Colonic mucosa (tissue), 4 donors: ENCODE measurements around the gene CES3. TPM values are rescaled to one million over a fixed set of nuclear protein-coding genes. Genes with fewer than 3 reads are reported as not detected.

Experiments
- DNase-seq: peaks from one replicate; pipeline ENCODE4 v3.0.0-alpha.2; 2020
- H3K27ac ChIP-seq: fragments of 200-600 bp; one replicate; pipeline ENCODE4 v1.8.0; 2021
- H3K27me3 ChIP-seq: fragments of 200-600 bp; one replicate; pipeline ENCODE4 v1.8.0; 2021
- H3K36me3 ChIP-seq: fragments of 200-600 bp; one replicate; pipeline ENCODE4 v1.8.0; 2021
- H3K4me1 ChIP-seq: fragments of 200-600 bp; one replicate; pipeline ENCODE4 v1.8.0; 2021; ENCODE audit warnings: mild to moderate bottlenecking
- H3K4me3 ChIP-seq: fragments of 200-600 bp; one replicate; pipeline ENCODE4 v1.8.0; 2021
- H3K9ac ChIP-seq, 2 donors: one replicate each; pipeline ENCODE4 v1.7.0; 2013; ENCODE audit warnings: control low read depth in 2 of 2, low read depth in 2 of 2, low read length in 2 of 2
- H3K9me3 ChIP-seq: fragments of 200-600 bp; one replicate; pipeline ENCODE4 v1.8.0; 2021
- intact Hi-C: fragments of 100-400 bp; cut with DNase I; formaldehyde crosslinking; loops from one replicate; pipeline ENCODE4 v1.14.1; 2022
- total RNA-seq, 2 donors: library from RNA; stranded (reverse); fragmentation: NEBNext Ultra II Directional in 1 of 2; extraction: Animal tissue kit (Norgen Biotek cat#: 25700) in 1 of 2; gene quantifications; one replicate each; pipeline ENCODE4 v1.2.1, GENCODE V29; 2021
- TF ChIP-seq, protein P1 (sequence below): fragments of 200-600 bp; IDR thresholded peaks from one replicate; pipeline ENCODE4 v1.8.0; 2022; ENCODE audit warnings: antibody characterized with exemption, mild to moderate bottlenecking
- donor health status: healthy.
- donor health status: DM: no; HTN: no; CAD: no.
- donor health status: DM: no; HTN: no; CAD: no.

The CES3 gene
- total RNA-seq, 2 donors from 2014 or later = 136 to 169 TPM

DNA sequence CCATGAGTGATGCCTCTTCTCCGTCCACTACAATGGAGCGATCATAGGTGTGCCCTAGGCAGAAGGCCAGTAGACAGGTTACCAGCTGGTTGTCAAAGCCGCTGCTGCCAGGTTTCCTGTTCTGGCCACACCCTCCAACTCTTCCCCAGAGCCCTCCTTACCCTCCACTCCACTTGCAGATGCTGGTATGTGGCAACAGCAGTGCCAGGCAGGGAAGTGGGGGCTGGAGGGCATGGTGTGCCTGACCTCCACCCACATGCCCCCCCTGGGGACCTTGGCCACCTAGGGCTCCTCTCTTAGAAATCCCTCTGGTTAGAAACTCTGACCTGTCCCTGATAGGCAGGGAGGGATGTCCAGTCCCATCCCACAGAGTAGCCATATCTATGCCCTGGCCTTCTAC is 37.2 kb upstream of the CES3 start:
- peak overlapping the region; percentile 30 to 31 for H3K9ac ChIP-seq
- peaks cover 15% of the 10 kb centered on the region for H3K27me3 ChIP-seq
- no peaks in the 10 kb centered on the region for H3K36me3 ChIP-seq
- no peak overlapping the region for H3K27ac ChIP-seq
- TF ChIP-seq, protein P1, sequence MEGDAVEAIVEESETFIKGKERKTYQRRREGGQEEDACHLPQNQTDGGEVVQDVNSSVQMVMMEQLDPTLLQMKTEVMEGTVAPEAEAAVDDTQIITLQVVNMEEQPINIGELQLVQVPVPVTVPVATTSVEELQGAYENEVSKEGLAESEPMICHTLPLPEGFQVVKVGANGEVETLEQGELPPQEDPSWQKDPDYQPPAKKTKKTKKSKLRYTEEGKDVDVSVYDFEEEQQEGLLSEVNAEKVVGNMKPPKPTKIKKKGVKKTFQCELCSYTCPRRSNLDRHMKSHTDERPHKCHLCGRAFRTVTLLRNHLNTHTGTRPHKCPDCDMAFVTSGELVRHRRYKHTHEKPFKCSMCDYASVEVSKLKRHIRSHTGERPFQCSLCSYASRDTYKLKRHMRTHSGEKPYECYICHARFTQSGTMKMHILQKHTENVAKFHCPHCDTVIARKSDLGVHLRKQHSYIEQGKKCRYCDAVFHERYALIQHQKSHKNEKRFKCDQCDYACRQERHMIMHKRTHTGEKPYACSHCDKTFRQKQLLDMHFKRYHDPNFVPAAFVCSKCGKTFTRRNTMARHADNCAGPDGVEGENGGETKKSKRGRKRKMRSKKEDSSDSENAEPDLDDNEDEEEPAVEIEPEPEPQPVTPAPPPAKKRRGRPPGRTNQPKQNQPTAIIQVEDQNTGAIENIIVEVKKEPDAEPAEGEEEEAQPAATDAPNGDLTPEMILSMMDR = no peak
- DNase-seq = no peak
- intact Hi-C loops = no loop called here
- H3K4me1 ChIP-seq = no peaks in the 10 kb centered on the region
- H3K9me3 ChIP-seq = no peaks in the 10 kb centered on the region
- H3K4me3 ChIP-seq = no peak overlapping the region

DNA sequence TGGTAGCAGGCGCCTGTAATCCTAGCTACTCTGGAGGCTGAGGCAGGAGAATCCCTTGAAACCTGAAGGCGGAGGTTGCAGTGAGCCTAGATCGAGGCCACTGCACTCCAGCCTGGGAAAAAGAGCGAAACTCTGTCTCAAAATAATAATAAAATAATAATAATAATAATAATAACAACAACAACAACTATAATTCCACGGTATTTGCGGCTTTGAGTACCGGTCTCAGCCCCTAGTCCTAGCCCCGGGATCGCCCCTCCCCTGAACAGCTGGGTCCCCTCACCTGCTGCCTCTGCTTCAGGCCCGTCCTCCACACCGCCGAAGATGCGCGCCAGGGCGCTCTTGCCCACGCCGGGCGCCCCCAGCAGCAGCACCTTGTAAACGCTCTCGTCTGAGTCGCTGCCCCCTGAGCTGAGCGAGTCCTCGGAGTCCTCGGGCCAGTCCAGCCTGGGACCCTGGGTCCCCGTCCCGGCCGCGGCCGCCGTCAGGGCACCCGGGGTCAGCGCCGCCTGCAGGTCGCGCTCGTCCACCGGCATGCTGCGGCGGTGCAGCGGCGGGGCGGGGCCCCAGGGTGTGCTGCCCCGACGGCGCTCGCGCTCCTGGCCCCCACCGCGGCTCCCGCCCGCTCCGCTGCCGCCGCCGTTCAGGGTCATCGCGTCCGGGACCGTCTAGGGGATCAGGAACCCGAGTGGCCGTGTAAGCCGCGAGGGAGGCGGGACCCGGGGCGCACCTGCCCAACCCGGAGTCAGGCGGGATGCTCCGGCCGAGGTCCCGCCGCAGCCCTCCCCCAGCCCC is 36.3 kb upstream of the CES3 start:
- TF ChIP-seq, protein P1 = peak; percentile 15
- Histone ChIP-seq H3K27me3 (peaks cover 15% of the 10 kb centered on the region), H3K36me3 (no peaks in the 10 kb centered on the region), H3K27ac (no peak overlapping the region), H3K9ac (peak overlapping the region in 1 of 2 donors; percentile 16), H3K9me3 (no peaks in the 10 kb centered on the region), H3K4me3 (peak overlapping the region; percentile 51), H3K4me1 (no peaks in the 10 kb centered on the region)
- peak; percentile 55 for DNase-seq
- intact Hi-C loops = no loop called here

DNA sequence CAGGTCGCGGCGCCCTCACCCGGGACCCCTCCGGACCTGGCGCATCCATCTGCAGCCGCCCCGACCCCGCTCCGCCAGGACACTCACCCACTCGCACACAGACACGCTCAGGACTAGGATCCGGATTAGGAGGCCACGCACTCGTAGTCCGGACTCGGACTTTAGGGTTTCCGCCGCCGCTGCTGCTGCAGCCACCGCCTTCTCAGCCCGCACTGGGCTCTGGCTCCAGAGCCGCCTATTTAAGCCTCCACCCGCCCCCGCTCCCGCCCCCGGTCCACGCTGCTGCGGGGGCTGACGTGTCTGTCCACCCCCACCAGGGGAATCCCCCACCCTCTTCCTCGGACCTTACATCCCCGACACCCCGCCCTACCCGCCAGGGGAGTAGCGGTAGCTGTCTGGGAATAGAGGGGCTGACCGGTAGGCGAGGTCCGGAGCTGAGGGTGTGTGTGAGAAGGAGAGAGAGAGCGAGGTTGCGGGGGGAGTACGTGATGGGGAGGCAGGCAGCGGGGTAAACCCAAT is 35.7 kb upstream of the CES3 start, which contains the start of gene RRAD:
Gene RRAD (minus strand): TSS at position 214 of the 519 bp plus-strand sequence. CDS start 356 bp downstream, outside the sequence.
- Histone ChIP-seq H3K36me3 (no peaks in the 10 kb centered on the region), H3K9me3 (no peaks in the 10 kb centered on the region), H3K4me3 (peak within 1 kb of the TSS; percentile 51), H3K27ac (no peak within 1 kb of the TSS), H3K27me3 (peaks cover 15% of the 10 kb centered on the region), H3K4me1 (no peaks in the 10 kb centered on the region), H3K9ac (peak within 1 kb of the TSS in 1 of 2 donors; percentile 33)
- intact Hi-C loops = no loop called here
- DNase-seq = no peak
- TF ChIP-seq, protein P1 = no peak

DNA sequence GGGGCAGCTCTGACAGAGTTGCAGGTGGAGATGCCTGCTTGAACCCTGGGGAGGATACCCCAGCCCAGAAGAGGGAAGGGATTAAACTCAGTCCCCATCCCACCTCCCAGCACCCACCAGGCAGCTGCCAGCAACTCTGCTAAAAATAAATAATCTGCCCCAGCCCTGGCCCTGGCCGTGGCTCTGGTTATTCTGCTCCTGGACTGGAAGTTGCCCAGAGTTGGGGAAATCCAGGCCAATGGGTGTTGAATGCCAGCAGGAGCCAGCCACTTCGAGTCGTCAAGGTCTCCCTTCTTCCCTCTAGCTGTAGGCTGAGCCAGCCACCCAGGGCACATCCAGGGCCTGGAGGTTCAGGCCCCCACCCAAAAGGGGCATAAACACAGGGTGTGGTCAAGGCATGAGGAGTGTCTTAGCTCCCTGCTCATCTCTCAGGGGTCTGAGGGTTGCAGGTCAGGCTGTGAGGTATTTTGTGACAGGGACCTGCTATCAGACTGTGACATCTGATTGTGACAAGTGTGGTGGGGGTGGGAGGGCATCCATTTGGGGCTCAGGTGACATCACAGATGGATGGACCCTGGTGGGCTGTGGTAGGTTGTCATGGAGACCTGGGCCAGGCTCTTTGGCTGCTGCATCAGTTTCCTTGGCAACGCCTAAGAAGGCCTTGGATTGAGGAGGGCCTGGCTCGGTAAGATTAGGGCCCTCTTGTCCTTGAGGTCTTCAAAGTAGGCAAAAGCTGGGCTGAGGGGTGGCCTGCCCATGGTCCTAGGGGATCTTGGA is 34.7 kb upstream of the CES3 start:
- Histone ChIP-seq H3K4me3 (no peak overlapping the region), H3K9ac (no peak overlapping the region), H3K4me1 (no peaks in the 10 kb centered on the region), H3K36me3 (no peaks in the 10 kb centered on the region), H3K27me3 (peaks cover 15% of the 10 kb centered on the region), H3K9me3 (no peaks in the 10 kb centered on the region), H3K27ac (no peak overlapping the region)
- TF ChIP-seq, protein P1 = no peak
- DNase-seq = no peak
- intact Hi-C loops = no loop called here

DNA sequence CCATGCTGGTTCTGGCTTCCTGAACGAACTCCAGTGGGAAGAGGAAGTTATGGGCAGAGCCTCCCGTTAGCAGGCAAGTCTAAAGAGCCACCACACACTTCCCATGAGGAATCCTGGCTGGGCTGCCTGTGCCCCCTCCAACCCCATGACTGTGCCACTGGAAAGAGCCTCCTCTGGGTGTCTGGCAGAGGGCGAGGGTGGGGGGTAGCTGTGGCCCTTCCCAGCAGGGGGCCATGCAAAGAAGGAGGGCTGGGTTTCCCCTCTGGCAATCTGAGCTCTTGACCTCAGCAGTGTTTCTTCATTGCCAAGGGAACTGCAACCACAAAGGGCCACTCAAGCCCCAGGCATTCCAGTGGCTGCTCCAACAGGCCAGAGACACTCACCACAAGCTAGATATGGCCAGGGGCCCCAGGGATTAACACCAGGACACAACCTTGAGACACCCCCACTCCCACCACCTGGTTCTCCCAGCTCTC is 34.1 kb upstream of the CES3 start:
- Histone ChIP-seq H3K27me3 (peaks cover 15% of the 10 kb centered on the region), H3K4me3 (no peak overlapping the region), H3K36me3 (no peaks in the 10 kb centered on the region), H3K4me1 (no peaks in the 10 kb centered on the region), H3K9ac (no peak overlapping the region), H3K9me3 (no peaks in the 10 kb centered on the region), H3K27ac (no peak overlapping the region)
- intact Hi-C loops = no loop called here
- TF ChIP-seq, protein P1 = no peak
- no peak for DNase-seq
